K562 (cell line): Measurements from ENCODE around the gene CELA3A. TPM values are rescaled to one million over a fixed set of nuclear protein-coding genes. Genes with fewer than 3 reads are reported as not detected.
"Not testable (repeated sequence)": the region's sequence is repeated elsewhere in the genome, so short reads cannot be mapped to it uniquely, and the experiment has no call there.

ENCODE experiments used
- ATAC-seq: fragments of 200-7000 bp; cut with Tn5 transposase; 3 replicates; pipeline ENCODE4 v1.9.1; 2020; ENCODE audit warnings: moderate library complexity
- BruUV-seq: library from RNA; stranded (reverse); fragments of 400-500 nt; replicated peaks from 2 replicates; lab custom pipeline; 2021; lab: Mats Ljungman, UMichigan
- CTCF ChIA-PET: fragments of 300-600 bp; formaldehyde crosslinking; extraction: SDS; loops from one replicate; lab custom pipeline; 2021; ENCODE audit warnings: low intra/inter-chr PET ratio; lab: Yijun Ruan, JAX
- POLR2A ChIA-PET: fragments of 300-600, 350-650 bp; sonication (Branson Sonifier 250); formaldehyde crosslinking; extraction: SDS; loops from one replicate; lab custom pipeline; 2021; ENCODE audit warnings: antibody characterized with exemption, inconsistent platforms; lab: Yijun Ruan, JAX
- DNase-seq, 4 experiments: peaks; one replicate each; pipeline versions ENCODE4 v3.0.0 to v3.0.0-alpha.2; 2011 to 2018; ENCODE audit warnings: low spot score in 3 of 4, mixed read lengths in 3 of 4; ENCODE audit errors: extremely low read depth in 1 of 4
- FAIRE-seq: peaks from 2 replicates; lab custom pipeline; 2011; peaks lifted over from hg19 to GRCh38; lab: Jason Lieb, UNC
- H2AFZ ChIP-seq: 2 replicates; pipeline ENCODE4 v1.6.0; 2011; ENCODE audit warnings: low read depth, low read length, control low read depth, inconsistent platforms
- H3K27ac ChIP-seq: fragments of 200-600 bp; 3 replicates; pipeline ENCODE4 v1.8.0; 2011; ENCODE audit warnings: low read depth, mild to moderate bottlenecking, control low read depth, inconsistent platforms, low read length, moderate library complexity, mixed read lengths; ENCODE audit errors: extremely low read depth
- H3K27me3 ChIP-seq, 2 experiments: fragments of 300-600 bp in 1 of 2; 2 replicates in 1 of 2; 3 replicates in 1 of 2; pipeline versions ENCODE4 v1.6.0 to v1.8.0; 2011; ENCODE audit warnings: inconsistent platforms in 2 of 2, low read length in 2 of 2, mild to moderate bottlenecking in 1 of 2, mixed read lengths in 1 of 2, moderate library complexity in 1 of 2; ENCODE audit not compliant: control insufficient read depth in 2 of 2, insufficient read depth in 2 of 2
- H3K36me3 ChIP-seq: fragments of 300-600 bp; 3 replicates; pipeline ENCODE4 v1.8.0; 2011; ENCODE audit warnings: mild to moderate bottlenecking, low read length, inconsistent platforms; ENCODE audit not compliant: control insufficient read depth, insufficient read depth
- H3K4me1 ChIP-seq, 2 experiments: fragments of 200-600 bp in 1 of 2; replicated peaks in 1 of 2; 2 replicates in 1 of 2; 3 replicates in 1 of 2; pipeline versions ENCODE4 v1.5.1 to v1.8.0; 2011; ENCODE audit warnings: inconsistent platforms in 2 of 2, low read length in 2 of 2, mild to moderate bottlenecking in 1 of 2, mixed read lengths in 1 of 2, moderate library complexity in 1 of 2; ENCODE audit not compliant: control insufficient read depth in 2 of 2, insufficient read depth in 2 of 2
- H3K4me2 ChIP-seq: 2 replicates; pipeline ENCODE4 v1.6.1; 2011; ENCODE audit warnings: low read length, control low read depth, inconsistent platforms, mixed read lengths; ENCODE audit not compliant: insufficient read depth
- H3K4me3 ChIP-seq: fragments of 200-600 bp; sonication (generic), shearing (Covaris generic); 2 replicates; pipeline ENCODE4 v1.5.1; 2016; ENCODE audit warnings: control low read depth, inconsistent platforms
- H3K79me2 ChIP-seq: fragments of 200-600 bp; 3 replicates; pipeline ENCODE4 v1.8.0; 2011; ENCODE audit warnings: low read length, inconsistent platforms; ENCODE audit not compliant: control insufficient read depth, insufficient read depth
- H3K9ac ChIP-seq, 2 experiments: 2 replicates each; pipeline versions ENCODE4 v1.6.0 to v1.6.1; 2011; ENCODE audit warnings: low read depth in 2 of 2, low read length in 2 of 2, control low read depth in 1 of 2, inconsistent platforms in 1 of 2, mild to moderate bottlenecking in 1 of 2, mixed read lengths in 1 of 2; ENCODE audit not compliant: insufficient read depth in 1 of 2
- H3K9me1 ChIP-seq: one replicate; pipeline ENCODE4 v1.6.0; 2011; ENCODE audit warnings: inconsistent platforms, mild to moderate bottlenecking, low read length, moderate library complexity; ENCODE audit not compliant: control insufficient read depth, insufficient read depth
- H3K9me3 ChIP-seq: replicated peaks from 2 replicates; pipeline ENCODE4 v1.5.1; 2011; ENCODE audit warnings: low read depth, low read length, inconsistent platforms; ENCODE audit not compliant: control insufficient read depth, insufficient read depth
- H4K20me1 ChIP-seq: replicated peaks from 2 replicates; pipeline ENCODE4 v1.6.1; 2011; ENCODE audit warnings: low read length, inconsistent platforms, mixed read lengths; ENCODE audit not compliant: control insufficient read depth, insufficient read depth
- CBFA2T3 ChIP-seq: fragments of 450-650 bp; IDR thresholded peaks from 2 replicates; pipeline ENCODE4 v1.6.1; 2017
- GATA2 ChIP-seq: sonication (generic); formaldehyde crosslinking; IDR thresholded peaks from 2 replicates; pipeline ENCODE4 v1.4.0; 2020; ENCODE audit warnings: mild to moderate bottlenecking, missing genetic modification reagents
- KDM1A ChIP-seq, 2 experiments: fragments of 450-650 bp; IDR thresholded peaks; 2 replicates each; pipeline ENCODE4 v1.6.1; 2016; ENCODE audit warnings: mild to moderate bottlenecking in 2 of 2
- RCOR1 ChIP-seq, 2 experiments: IDR thresholded peaks; 2 replicates each; pipeline ENCODE4 v1.6.1; 2012; ENCODE audit warnings: low read depth in 2 of 2, low read length in 2 of 2, borderline replicate concordance in 1 of 2, improper control_type of control experiment in 1 of 2
- TCF3 ChIP-seq: sonication (generic); formaldehyde crosslinking; IDR thresholded peaks from 2 replicates; pipeline ENCODE4 v1.4.0; 2020; ENCODE audit warnings: mild to moderate bottlenecking, missing genetic modification reagents
- WGBS: fragments of 100-300 bp; shearing (Covaris generic); methylation state at CpG from one replicate; pipeline ENCODE4 v1.1.6; 2016; ENCODE audit warnings: low coverage, mixed read lengths; ENCODE audit not compliant: insufficient coverage; ENCODE audit errors: missing lambda C conversion rate; 5-methylcytosine and 5-hydroxymethylcytosine counted together
- in situ Hi-C: fragments of 300-500 bp; cut with MboI; formaldehyde crosslinking; loops from 4 replicates; pipeline ENCODE4 v1.15.0; 2018; ENCODE audit warnings: inconsistent platforms, mixed read lengths
- intact Hi-C: fragments of 100-400 bp; cut with micrococcal nuclease; formaldehyde crosslinking; loops from 2 replicates; pipeline ENCODE4 v1.14.2; 2022
- polyA plus RNA-seq, 8 experiments: library from polyadenylated mRNA; depleted of rRNA in 4 of 8; stranded (reverse) in 5 of 8; unstranded in 3 of 8; fragments of >200 nt; fragmentation: Nextera tagmentation in 2 of 8; fragmentation: Illumina TruSeq in 1 of 8; extraction: Ambion mirVana in 2 of 8; extraction: Trizol in 1 of 8; gene quantifications; 2 replicates each; pipeline versions ENCODE4 v1.2.1 to v1.2.3, GENCODE V29; 2011 to 2014; ENCODE audit warnings: inconsistent platforms in 1 of 8, missing spikeins in 1 of 8
- total RNA-seq, 7 experiments: library from RNA; depleted of rRNA in 6 of 7; stranded (reverse); fragments of >200 nt in 6 of 7; fragmentation: Illumina TruSeq in 2 of 7; extraction: Trizol in 2 of 7; gene quantifications; 2 replicates each; pipeline versions ENCODE4 v1.2.1 to v1.2.3, GENCODE V29; 2011 to 2021; ENCODE audit warnings: low replicate concordance in 1 of 7
- TF ChIP-seq, protein P1 (sequence below): fragments of 200-800 bp; sonication (Bioruptor generic); IDR thresholded peaks from 2 replicates; pipeline ENCODE4 v1.6.1; 2017; ENCODE audit warnings: missing genetic modification characterization, missing compliant biosample characterization

CELA3A gene
- total and polyA plus RNA-seq, 9 of the 15 experiments (the other 6 are each of a cell fraction or from before 2014, with no cell fraction given), result 5.4 TPM; not detected in 8

DNA sequence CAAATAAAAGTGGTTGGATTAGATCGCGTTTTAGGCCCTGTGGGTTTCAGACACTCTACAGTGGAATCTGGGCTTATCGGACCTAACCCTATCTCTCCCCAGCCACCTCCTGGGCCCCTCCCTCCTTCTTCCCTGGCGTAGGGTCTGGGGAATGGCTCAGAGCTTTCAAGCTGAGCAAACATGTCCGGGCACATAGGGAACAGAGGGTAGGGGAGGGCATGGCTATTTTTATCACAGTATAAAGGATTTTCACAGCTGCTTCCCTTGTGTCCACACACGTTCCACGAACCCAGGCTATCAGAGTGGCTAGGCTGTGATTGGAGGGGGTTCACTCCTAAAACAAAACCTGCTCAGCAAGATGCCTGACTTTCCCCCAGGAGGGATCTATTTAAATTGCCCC lies 1.8 kb upstream of the CELA3A start:
- not testable (repeated sequence) for H3K9me1 ChIP-seq
- TF ChIP-seq GATA2, result 0 out of 2 replicates have a peak, but pooled peaks have one; percentile 20
- peak in 1 of 2 experiments; percentile 31; a peak in 1 of 4 replicates for TF ChIP-seq KDM1A (IDR thresholded peaks at IDR 0.05)
- peak in 1 of 2 experiments; percentile 34; a peak in 1 of 4 replicates for TF ChIP-seq RCOR1 (IDR thresholded peaks at IDR 0.05; ENCODE audit: borderline replicate concordance in 1 of 2, low read depth in 2 of 2, low read length in 2 of 2)
- TF ChIP-seq CBFA2T3, result peak; percentile 26; the same call in 1 of the 2 replicates
- TF ChIP-seq, protein P1, sequence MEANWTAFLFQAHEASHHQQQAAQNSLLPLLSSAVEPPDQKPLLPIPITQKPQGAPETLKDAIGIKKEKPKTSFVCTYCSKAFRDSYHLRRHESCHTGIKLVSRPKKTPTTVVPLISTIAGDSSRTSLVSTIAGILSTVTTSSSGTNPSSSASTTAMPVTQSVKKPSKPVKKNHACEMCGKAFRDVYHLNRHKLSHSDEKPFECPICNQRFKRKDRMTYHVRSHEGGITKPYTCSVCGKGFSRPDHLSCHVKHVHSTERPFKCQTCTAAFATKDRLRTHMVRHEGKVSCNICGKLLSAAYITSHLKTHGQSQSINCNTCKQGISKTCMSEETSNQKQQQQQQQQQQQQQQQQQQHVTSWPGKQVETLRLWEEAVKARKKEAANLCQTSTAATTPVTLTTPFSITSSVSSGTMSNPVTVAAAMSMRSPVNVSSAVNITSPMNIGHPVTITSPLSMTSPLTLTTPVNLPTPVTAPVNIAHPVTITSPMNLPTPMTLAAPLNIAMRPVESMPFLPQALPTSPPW (CRISPR knock-in tag), result peak; percentile 57
- TF ChIP-seq TCF3 (CRISPR knock-in tag), result 0 out of 2 replicates have a peak, but pooled peaks have one; percentile 20
- TF ChIP-seq, all 486 proteins: peak for 6; not testable (repeated sequence) for 480
- intact Hi-C loops, H3K79me2 ChIP-seq, H3K9me3 ChIP-seq, H3K4me2 ChIP-seq, H2AFZ ChIP-seq, in situ Hi-C loops, CTCF ChIA-PET, H3K36me3 ChIP-seq, H4K20me1 ChIP-seq, H3K4me1 ChIP-seq, H3K4me3 ChIP-seq, BruUV-seq, H3K9ac ChIP-seq, H3K27ac ChIP-seq, DNase-seq: not testable (repeated sequence)
- WGBS, result 0% methylated on average over 6 of the region's 7 CpGs
- peak; percentile 68 for ATAC-seq
- POLR2A ChIA-PET, result interaction anchor here (0.9 kb wide), 1 partner anchor 26 kb away, joined by 3 read pairs; no protein-coding TSS in a partner anchor
- peak; percentile 64 for FAIRE-seq
- H3K27me3 ChIP-seq, result peaks cover 4 to 23% of the 10 kb centered on the region in 2 experiments; a peak in 3 of 5 replicates

GRCh38 chr1:22002461-22002860 lies 1.0 kb downstream of the CELA3A start:
- ATAC-seq, H3K9ac ChIP-seq, H3K36me3 ChIP-seq, FAIRE-seq, H3K4me1 ChIP-seq, H3K4me2 ChIP-seq, intact Hi-C loops, BruUV-seq, H3K79me2 ChIP-seq, DNase-seq, H3K4me3 ChIP-seq, in situ Hi-C loops, CTCF ChIA-PET, H3K9me1 ChIP-seq, H2AFZ ChIP-seq, H3K9me3 ChIP-seq, POLR2A ChIA-PET, H3K27ac ChIP-seq, H4K20me1 ChIP-seq: not testable (repeated sequence)
- WGBS, result 4% methylated on average over 5 of the region's 5 CpGs
- peaks cover 4 to 23% of the 10 kb centered on the region in 2 experiments; a peak in 3 of 5 replicates for H3K27me3 ChIP-seq

DNA sequence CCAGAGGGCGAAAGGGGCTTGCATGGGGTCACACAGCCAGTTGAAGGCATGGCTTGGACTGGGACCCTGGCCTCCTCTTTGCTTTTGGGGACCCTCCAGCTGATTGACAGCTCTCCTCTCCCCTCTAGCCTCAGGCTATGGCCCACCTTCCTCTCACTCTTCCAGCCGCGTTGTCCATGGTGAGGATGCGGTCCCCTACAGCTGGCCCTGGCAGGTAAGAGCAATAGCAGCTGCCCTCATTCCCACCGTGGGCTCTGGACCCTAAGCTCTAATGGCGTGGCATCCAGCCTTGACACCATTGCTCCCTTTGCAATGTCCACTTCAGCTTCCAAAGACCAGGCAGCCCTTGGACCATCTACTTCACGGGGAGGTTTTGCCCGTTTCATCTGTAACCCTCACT lies 1.4 kb downstream of the CELA3A start:
- H4K20me1 ChIP-seq, intact Hi-C loops, POLR2A ChIA-PET, H3K9me3 ChIP-seq, H3K27ac ChIP-seq, FAIRE-seq, H3K79me2 ChIP-seq, DNase-seq, H3K9ac ChIP-seq, H3K4me3 ChIP-seq, in situ Hi-C loops, H3K4me1 ChIP-seq, H2AFZ ChIP-seq, H3K36me3 ChIP-seq, H3K9me1 ChIP-seq, ATAC-seq, BruUV-seq, H3K4me2 ChIP-seq: not testable (repeated sequence)
- CTCF ChIA-PET, result interaction anchor here (0.6 kb wide), 1 partner anchor 18 kb away, joined by 4 read pairs; no protein-coding TSS in a partner anchor
- WGBS, result 7% methylated on average over 7 of the region's 8 CpGs
- peaks cover 4 to 23% of the 10 kb centered on the region in 2 experiments; a peak in 3 of 5 replicates for H3K27me3 ChIP-seq
